GM19240 (cell line): Measurements from ENCODE around the gene CDH2.

Experiments used
- DNase-seq: peaks from one replicate; pipeline ENCODE4 v3.0.0; 2011; ENCODE audit warnings: low spot score; ENCODE audit not compliant: insufficient read length

The CDH2 gene

DNA sequence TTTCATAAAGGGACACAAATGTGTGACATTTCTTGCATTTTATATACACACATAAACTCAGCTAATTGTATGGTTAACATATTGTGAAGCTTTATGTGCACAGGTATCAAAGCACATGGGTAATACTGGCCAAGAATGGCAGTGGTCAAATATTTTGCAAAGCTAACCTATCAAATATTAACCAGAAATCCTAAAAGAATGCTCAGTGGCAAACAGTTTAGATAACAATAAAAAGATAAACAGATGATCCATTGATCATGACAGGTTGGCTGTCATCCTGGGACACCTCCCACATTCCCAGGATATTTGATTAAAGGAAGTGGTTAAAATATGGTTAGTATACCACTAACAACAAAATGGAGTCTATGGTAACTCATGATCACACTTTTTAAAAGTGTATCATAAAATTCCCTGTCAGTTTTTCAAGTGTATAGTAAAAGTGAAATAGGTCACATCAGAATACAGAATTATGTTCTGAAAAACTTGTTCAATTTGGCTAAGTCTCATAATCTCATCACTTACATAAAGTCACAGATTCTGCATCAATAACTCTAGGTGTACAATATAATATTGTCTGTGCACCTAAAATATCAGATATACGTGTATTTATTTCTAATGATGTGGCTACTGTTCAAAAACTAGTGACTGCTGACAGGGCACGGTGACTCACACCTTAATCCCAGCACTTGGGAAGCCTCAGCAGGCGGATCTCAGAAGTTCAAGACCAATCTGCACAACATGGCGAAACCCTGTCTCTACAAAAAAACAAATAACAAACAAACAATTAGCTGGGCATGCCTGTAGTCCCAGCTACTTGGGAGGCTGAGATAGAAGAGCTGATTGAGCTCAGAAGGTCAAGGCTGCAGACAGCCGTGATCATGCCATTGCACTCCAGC lies 48.9 kb downstream of the CDH2 start:
- no peak for DNase-seq

DNA sequence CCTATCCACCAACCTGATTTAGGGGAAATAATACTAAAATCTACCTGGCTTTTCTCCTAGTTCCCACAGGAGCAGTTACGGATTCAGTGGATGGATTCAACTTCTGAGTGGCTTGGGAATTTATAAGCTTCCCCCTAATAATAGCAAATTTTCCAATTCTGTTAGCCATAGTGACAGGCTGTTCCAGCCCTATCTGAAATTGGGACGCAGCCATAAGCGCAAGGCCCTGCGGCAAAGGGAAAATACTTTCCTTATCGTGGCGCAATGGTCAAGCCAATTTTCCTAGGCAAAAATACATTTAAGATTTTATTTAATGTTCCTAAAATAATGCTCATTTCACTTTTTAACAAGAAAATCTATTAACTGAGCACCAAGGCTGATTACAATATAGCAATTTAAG lies 49.7 kb downstream of the CDH2 start:
- no peak for DNase-seq

GRCh38 chr18:28126768-28127167 lies 50.2 kb downstream of the CDH2 start:
- no peak for DNase-seq

GRCh38 chr18:28125051-28125450 lies 51.9 kb downstream of the CDH2 start:
- no peak for DNase-seq

GRCh38 chr18:28124131-28125029 lies 52.5 kb downstream of the CDH2 start:
- DNase-seq, result no peak

- no peak for DNase-seq
Measured at GRCh38 chr18:28123401-28124030, 53.4 kb downstream of the CDH2 start.

DNA sequence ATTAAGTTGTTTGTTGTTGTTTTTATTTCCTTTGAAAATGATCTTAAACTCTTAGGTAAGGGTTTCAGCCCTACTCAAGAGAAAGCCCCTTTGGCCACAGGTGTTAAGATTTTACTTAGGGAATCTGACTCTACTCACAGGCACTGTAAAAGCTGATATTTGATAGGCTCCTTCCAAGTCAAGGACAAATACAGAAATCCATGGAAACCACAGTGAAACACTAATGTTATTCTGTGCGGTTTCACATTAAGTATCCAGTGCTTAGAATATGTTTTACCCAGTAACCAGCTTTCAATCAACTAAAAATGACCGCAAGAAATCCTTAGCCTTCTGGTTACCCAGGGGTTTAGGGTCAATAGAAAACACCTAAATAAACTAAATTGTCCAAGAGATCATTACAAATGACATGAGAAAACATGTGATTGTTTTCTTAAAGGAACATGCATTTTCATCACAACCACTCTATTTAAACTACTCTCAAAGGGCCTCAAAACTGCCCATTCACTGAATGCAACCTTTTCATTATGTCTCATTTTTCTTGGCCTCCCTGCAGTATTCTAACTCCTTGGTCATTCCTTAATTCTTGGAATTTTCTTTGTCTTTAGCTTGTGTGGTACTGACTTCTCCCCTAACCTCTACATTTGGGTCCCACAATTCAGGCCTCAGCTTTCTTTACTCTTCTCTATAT lies 56.0 kb downstream of the CDH2 start:
- DNase-seq, result no peak

DNA sequence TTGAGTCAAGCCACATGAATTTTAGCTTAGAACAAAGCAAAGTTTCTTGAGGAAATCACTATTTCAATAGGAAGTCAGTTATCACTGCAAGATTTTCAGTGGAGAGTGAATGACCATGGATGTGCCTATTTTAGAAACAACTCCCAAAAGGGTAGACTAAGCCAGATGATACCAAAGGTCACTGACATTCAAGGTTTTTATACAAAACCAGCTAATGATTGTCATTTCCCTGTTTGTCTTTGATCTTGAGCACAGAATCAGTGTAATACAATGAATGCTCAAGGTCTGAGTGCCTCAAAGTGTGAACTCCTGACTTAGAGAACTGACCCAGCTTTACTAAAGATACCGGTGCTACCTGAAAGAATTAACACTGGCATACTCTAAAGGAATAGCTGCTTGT lies 60.5 kb downstream of the CDH2 start:
- DNase-seq, result no peak

DNA sequence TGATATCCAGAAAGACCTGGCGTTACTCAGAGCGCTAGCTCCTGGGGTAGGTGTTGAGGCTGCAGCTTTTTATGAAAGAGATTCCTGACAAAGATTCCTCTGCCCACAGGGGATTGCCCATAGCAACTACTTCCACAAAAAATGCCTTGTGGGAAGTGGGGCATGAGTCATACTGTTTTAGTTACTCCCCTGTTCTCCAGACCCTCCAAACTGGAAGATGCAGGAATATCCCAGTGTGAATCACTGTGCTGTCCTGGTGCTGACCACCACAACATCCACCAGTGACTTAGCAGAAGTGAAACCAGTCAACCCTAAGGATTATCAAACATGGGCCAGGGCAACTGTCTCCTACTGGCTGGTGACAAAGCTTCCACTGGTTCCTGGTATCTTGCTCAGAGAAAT lies 61.8 kb downstream of the CDH2 start:
- no peak for DNase-seq

DNA sequence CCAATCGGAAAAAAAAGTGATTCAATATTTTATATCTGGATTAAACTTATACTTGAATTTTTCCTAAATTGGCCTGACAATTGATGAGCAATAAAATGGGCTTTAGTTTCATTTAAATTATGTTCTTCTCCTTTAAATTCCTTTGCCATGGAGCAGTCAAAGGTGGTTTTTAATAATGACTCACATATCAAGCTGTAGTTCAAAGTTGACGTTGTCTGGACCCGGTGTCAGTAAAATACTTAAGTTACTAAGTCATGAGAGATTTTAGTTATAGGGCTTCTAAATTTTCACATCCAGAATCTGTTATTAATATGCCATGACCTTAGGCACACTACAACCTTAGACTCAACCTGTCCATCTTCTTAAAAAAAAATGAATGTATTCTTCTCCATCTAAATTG lies 62.5 kb downstream of the CDH2 start:
- no peak for DNase-seq

DNA sequence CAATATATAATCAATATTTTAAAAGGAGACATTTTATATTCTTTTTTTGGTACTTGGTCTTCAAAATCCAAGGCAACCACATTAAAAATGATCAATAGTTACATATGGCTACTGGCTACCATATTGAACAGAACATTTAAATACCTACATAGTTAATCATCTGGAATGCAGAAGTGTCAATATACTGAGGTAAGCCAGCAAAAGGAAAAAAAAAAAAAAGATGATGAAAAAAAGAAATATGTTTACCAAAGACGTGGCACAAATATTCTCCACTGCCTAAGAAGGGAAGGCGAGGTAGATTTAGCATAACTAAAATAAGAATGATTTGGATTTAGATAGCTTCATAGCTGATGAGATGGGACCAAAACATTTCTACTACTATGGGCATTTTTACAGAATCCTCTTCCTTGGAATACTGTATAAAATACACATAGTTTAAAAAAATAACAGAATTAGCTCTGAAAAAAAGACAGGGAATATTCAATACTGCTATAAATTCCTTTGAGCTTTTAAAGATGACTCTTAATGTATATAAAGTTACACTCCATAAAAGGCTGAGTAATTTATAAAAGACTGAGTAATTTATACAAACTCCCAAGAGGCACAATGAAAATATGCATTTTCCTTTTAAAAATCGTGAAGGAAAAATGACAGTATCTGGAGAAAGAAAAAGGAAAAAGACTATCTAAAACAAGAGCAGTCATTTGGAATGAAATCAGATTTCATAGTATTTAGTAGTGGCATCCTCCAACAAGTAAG lies 63.5 kb downstream of the CDH2 start:
- no peak for DNase-seq

DNA sequence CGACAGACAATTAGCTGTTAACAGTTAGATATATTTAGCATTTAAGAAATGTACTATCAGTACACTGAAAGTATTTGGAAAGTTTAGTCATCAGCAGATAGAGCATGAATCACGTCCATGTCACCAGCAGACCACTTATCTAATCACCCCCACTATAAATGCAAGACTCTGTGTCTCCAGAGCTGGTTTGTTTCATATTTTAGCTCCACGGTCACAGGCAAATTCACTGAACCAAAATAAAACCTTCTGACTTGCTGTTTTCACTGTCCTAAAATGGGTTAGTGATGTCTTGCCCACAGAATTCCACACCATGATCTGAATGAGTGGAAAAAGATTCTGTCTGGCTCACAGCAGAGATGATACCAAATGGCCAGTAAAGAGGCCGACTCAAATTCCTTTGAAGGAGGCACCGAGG lies 64.9 kb downstream of the CDH2 start:
- DNase-seq, result no peak

- DNase-seq, result no peak
Measured at GRCh38 chr18:28110924-28111323, 66.0 kb downstream of the CDH2 start.

DNA sequence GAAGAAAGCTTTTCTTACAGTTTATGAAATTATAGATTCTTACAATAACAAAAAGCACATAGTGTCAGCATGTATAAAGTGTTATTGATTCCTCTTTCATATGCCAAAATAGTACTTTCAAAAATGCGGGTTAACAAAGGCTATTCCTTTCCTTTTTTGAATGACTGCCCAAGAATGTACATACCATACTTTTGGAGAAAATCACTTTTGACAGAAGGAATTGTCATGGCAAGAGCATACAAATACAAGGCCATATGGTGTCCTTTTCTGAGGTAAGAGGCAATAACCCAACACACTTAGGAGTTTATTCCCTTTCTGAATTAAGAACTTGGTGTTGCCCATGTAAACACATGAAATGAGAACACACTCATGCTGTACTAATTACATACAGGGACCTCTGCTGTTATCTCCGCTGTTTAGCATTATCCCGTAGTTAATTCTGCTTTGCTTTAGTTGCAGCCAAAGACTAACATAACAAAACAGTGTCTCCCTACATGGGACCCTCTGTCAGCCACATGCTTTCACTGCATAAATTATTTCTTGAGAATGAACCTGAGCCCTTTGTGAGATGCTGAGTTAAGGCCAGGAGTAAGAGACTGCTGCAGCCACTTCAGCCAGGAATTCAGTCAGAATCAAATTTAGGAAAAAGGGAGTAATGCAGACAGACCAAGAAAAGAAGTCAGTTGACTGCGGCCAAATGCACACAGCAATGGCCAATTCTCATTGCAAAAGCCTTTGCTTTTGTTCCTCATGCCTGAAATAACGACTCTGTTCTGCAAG lies 67.0 kb downstream of the CDH2 start:
- no peak for DNase-seq

GRCh38 chr18:28108814-28109213 lies 68.1 kb downstream of the CDH2 start:
- no peak for DNase-seq

GRCh38 chr18:28108254-28108653 lies 68.7 kb downstream of the CDH2 start:
- no peak for DNase-seq

- no peak for DNase-seq
Measured at GRCh38 chr18:28099237-28099636, 77.7 kb downstream of the CDH2 start.

DNA sequence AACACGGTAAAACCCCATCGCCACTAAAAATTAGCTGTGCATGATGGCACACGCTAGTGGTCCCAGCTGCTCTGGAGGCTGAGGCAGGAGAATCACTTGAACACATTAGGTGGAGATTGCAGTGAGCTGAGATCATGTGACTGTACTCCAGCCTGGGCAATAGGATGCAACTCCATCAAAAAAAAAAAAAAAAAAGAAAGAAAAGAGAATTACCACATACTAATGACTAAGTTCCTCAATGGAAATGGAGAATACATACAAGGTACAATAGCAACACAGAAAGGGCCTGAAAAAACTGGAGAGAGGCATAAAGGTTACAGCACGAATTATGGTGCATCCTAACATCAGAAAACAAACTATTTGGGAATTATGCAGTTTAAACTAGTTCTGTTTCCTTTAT lies 81.3 kb downstream of the CDH2 start:
- no peak for DNase-seq

DNA sequence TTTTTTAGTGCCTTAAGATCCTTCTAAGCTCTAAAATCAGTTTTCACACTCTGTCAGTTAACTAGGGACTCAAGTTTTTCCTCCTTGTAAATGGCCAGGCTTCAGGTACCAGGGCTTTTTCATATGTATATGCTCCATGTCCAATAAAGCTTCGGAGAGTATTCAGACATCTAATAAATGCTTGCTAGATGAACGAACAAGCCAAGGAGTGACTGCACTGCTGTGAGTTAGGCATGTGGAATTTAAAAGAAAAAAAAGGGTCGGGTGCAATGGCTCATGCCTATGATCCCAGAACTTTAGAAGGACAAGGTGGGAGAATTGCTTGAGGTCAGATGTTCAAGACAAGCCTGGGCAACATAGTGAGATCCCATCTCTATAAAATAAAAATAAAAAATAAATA lies 81.9 kb downstream of the CDH2 start:
- DNase-seq, result no peak

DNA sequence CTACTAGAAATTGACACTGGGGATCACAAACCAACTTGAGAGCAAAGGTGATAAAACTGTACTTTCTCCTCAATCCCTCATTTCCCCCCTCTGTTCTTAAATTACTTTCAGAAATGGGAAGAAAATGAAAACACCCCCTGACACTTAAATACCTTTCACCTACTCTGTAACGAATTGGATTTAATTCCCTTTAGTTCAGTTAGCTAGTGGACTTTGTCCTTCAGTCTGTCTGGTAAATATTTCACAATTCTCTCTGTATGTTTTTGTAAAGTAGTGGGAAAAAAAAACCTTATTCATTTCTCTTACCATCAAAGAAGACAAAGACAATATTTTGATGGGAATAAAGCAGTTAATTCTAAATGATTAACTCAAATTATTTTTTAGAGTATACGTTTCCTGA lies 85.7 kb downstream of the CDH2 start:
- DNase-seq, result no peak
